Activated naive CD4-positive, alpha-beta T cell treated with anti-CD3 and anti-CD28 coated beads for 36 hours (primary cell): ENCODE measurements around the gene DENND4A. TPM values are rescaled to one million over a fixed set of nuclear protein-coding genes. Genes with fewer than 3 reads are reported as not detected.

Experiments used
- CTCF ChIA-PET: fragments of 350-600 bp; sonication (Branson Sonifier 250); formaldehyde crosslinking; loops from one replicate; lab custom pipeline; 2021; ENCODE audit warnings: antibody characterized with exemption; lab: Charles Lee
- DNase-seq: peaks from one replicate; pipeline ENCODE4 v3.0.0-alpha.2; 2020
- H3K27ac Mint-ChIP-seq: one replicate; pipeline ENCODE4 v1.8.0; 2021; ENCODE audit warnings: mild to moderate bottlenecking, mixed read lengths
- H3K27me3 Mint-ChIP-seq: one replicate; pipeline ENCODE4 v1.8.0; 2021; ENCODE audit warnings: low read depth, mixed read lengths
- H3K36me3 Mint-ChIP-seq: one replicate; pipeline ENCODE4 v1.8.0; 2021; ENCODE audit warnings: low read depth, mixed read lengths
- H3K4me1 Mint-ChIP-seq: one replicate; pipeline ENCODE4 v1.8.0; 2021; ENCODE audit warnings: low read depth, mixed read lengths
- H3K4me3 Mint-ChIP-seq: one replicate; pipeline ENCODE4 v1.8.0; 2021; ENCODE audit warnings: mild to moderate bottlenecking, moderate library complexity, mixed read lengths
- H3K9me3 Mint-ChIP-seq: one replicate; pipeline ENCODE4 v1.8.0; 2021; ENCODE audit warnings: mixed read lengths
- intact Hi-C: fragments of 100-400 bp; cut with micrococcal nuclease; formaldehyde crosslinking; loops from one replicate; pipeline ENCODE4 v1.15.1; 2023
- total RNA-seq, 2 experiments: library from RNA; stranded (reverse); gene quantifications; one replicate each; pipeline ENCODE4 v1.2.3, GENCODE V29; 2021

Gene DENND4A
- total RNA-seq, 2 experiments from 2014 or later, result 23.9 to 24.9 TPM

GRCh38 chr15:65634356-65634755 lies 157.7 kb downstream of the DENND4A start:
- H3K4me1 Mint-ChIP-seq, result peaks cover 13% of the 10 kb centered on the region
- H3K36me3 Mint-ChIP-seq, result no peaks in the 10 kb centered on the region
- no peak overlapping the region for H3K27ac Mint-ChIP-seq
- CTCF ChIA-PET, result interaction anchor here (0.6 to 0.8 kb wide), 2 partner anchors 228 to 488 kb away, joined by 3 to 8 read pairs; no protein-coding TSS in a partner anchor
- no peaks in the 10 kb centered on the region for H3K27me3 Mint-ChIP-seq
- no peak for DNase-seq
- no peaks in the 10 kb centered on the region for H3K9me3 Mint-ChIP-seq
- H3K4me3 Mint-ChIP-seq, result no peak overlapping the region
- intact Hi-C loops, result no loop called here

GRCh38 chr15:65633752-65634151 lies 158.3 kb downstream of the DENND4A start:
- Mint-ChIP-seq H3K9me3 (no peaks in the 10 kb centered on the region), H3K4me1 (peaks cover 10% of the 10 kb centered on the region), H3K36me3 (no peaks in the 10 kb centered on the region), H3K27me3 (no peaks in the 10 kb centered on the region), H3K27ac (no peak overlapping the region), H3K4me3 (no peak overlapping the region)
- CTCF ChIA-PET, result no interaction called here
- DNase-seq, result no peak
- intact Hi-C loops, result no loop called here

DNA sequence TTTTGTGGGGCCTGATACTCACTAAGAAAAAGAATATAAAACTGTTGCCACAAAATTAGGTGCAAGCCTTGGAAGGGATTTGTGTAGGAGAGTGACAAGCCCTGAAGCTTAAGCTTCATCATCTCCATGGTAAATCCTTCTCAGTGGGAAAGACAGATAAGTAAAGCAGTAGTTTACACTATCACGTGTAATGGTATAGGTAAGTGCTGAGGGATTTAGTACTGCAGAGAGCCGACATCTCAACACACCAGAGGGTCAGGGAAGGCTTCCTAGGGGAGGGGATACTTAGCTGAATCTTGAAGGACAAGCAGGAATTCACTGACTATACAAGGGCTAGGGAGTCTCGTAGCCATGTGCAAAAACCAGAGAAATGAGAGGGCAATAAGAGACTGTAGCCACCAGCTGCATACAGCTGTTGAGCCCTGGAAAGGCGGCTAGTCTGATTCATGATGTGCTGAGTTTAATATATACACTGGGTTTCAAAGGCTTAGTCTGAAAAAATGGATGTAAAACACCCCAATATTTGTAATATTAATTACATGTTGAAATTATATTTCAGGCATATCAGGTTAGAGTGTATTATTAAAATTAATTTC lies 159.2 kb downstream of the DENND4A start:
- Mint-ChIP-seq H3K27ac (no peak overlapping the region), H3K4me1 (peaks cover 5% of the 10 kb centered on the region), H3K27me3 (no peaks in the 10 kb centered on the region), H3K36me3 (no peaks in the 10 kb centered on the region), H3K4me3 (no peak overlapping the region), H3K9me3 (no peaks in the 10 kb centered on the region)
- intact Hi-C loops, result no loop called here
- CTCF ChIA-PET, result interaction anchor here (0.6 to 1.8 kb wide), 2 partner anchors 224 to 654 kb away, joined by 3 to 5 read pairs; no protein-coding TSS in a partner anchor
- no peak for DNase-seq

DNA sequence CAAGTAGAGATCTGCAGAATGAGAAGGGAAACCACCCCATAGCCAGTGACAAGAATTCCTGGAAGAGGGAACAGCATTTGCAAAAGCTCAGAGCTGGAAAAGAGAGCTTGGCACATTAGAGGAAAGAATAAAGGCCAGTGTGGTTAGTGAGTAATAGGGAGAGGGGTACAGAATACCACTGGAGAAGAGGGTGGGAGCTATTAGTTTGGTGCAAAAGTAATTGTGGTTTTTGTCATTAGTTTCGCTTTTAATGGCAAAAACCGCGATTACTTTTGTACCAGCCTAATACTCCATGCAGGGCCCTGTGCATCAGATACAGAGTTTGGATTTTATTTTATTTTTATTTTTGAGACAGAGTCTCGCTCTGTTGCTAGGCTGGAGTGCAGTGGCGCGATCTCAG lies 160.6 kb downstream of the DENND4A start:
- Mint-ChIP-seq H3K27me3 (no peaks in the 10 kb centered on the region), H3K4me1 (peaks cover 5% of the 10 kb centered on the region)
- CTCF ChIA-PET, result interaction anchor here (0.6 to 1.8 kb wide), 4 partner anchors 16 to 225 kb away, joined by 3 to 5 read pairs (median 4); no protein-coding TSS in a partner anchor

GRCh38 chr15:65630760-65631159 lies 161.3 kb downstream of the DENND4A start:
- intact Hi-C loops, result no loop called here

More for the DNA sequence above, 160.6 kb downstream of the DENND4A start:
- Mint-ChIP-seq H3K4me3 (no peak overlapping the region), H3K27ac (no peak overlapping the region), H3K9me3 (no peaks in the 10 kb centered on the region), H3K36me3 (peaks cover 1% of the 10 kb centered on the region)
- no peak for DNase-seq
- intact Hi-C loops, result no loop called here

DNA sequence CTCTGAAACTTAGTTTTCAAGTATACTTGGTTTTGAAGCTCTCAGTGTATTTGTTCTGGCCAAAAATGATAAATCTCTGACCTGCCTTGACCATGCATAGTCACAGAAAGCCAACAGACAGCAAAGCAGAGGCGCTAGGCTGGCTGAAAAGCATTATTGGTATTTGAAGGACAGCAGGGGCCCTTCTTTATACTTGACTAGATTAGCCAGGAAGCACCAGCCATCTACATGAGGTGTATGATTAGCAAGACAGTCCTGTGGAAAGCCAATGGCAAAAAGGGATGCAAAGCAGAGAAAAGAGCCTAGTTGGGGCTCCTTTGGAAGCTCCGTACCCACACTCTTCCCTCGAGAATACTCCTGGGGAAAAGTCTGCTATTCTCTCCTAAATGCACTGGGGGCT lies 162.5 kb downstream of the DENND4A start:
- H3K27me3 Mint-ChIP-seq, result no peaks in the 10 kb centered on the region
- H3K4me1 Mint-ChIP-seq, result peaks cover 5% of the 10 kb centered on the region
- intact Hi-C loops, result no loop called here
- no peak overlapping the region for H3K4me3 Mint-ChIP-seq
- H3K36me3 Mint-ChIP-seq, result peaks cover 1% of the 10 kb centered on the region
- DNase-seq, result no peak
- no peak overlapping the region for H3K27ac Mint-ChIP-seq
- CTCF ChIA-PET, result interaction anchor here (1.0 to 1.3 kb wide), 2 partner anchors 9 to 228 kb away, joined by 3 to 6 read pairs; no protein-coding TSS in a partner anchor
- H3K9me3 Mint-ChIP-seq, result no peaks in the 10 kb centered on the region

More at GRCh38 chr15:65630760-65631159, 161.3 kb downstream of the DENND4A start:
- DNase-seq, result no peak
- H3K36me3 Mint-ChIP-seq, result peaks cover 1% of the 10 kb centered on the region
- no peak overlapping the region for H3K27ac Mint-ChIP-seq
- H3K4me3 Mint-ChIP-seq, result no peak overlapping the region
- no peaks in the 10 kb centered on the region for H3K9me3 Mint-ChIP-seq
- no peaks in the 10 kb centered on the region for H3K27me3 Mint-ChIP-seq
- CTCF ChIA-PET, result interaction anchor here (0.6 to 0.7 kb wide), 2 partner anchors 19 to 114 kb away, joined by 3 read pairs; no protein-coding TSS in a partner anchor
- H3K4me1 Mint-ChIP-seq, result peaks cover 5% of the 10 kb centered on the region

DNA sequence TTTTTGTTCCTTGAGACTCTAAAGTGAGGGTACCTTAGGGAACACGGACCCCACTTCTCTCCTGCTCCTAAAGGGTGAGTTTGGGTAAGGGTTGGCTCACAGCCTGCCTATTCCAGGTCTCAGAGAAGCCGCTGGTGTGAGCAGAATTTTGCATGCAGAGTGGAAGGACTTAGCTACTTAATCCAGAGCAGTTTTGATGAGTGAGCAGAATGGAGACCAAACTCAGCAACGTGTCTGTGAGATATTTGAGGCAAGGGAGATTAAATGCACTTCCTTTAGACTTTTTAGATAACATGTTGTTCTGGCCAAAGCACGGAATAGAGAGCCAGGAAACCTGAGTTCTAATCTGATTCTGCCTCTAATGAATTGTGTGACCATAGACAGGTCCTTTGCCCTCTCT lies 165.2 kb downstream of the DENND4A start:
- intact Hi-C loops, result no loop called here
- no peak for DNase-seq
- Mint-ChIP-seq H3K9me3 (no peaks in the 10 kb centered on the region), H3K4me1 (peaks cover 3% of the 10 kb centered on the region), H3K27ac (no peak overlapping the region), H3K27me3 (no peaks in the 10 kb centered on the region), H3K4me3 (no peak overlapping the region), H3K36me3 (peaks cover 3% of the 10 kb centered on the region)
- CTCF ChIA-PET, result no interaction called here

GRCh38 chr15:65623103-65623502 lies 169.0 kb downstream of the DENND4A start:
- Mint-ChIP-seq H3K9me3 (no peaks in the 10 kb centered on the region), H3K36me3 (peaks cover 3% of the 10 kb centered on the region), H3K4me1 (no peaks in the 10 kb centered on the region), H3K27ac (no peak overlapping the region), H3K4me3 (no peak overlapping the region), H3K27me3 (no peaks in the 10 kb centered on the region)
- intact Hi-C loops, result no loop called here
- CTCF ChIA-PET, result no interaction called here
- no peak for DNase-seq

DNA sequence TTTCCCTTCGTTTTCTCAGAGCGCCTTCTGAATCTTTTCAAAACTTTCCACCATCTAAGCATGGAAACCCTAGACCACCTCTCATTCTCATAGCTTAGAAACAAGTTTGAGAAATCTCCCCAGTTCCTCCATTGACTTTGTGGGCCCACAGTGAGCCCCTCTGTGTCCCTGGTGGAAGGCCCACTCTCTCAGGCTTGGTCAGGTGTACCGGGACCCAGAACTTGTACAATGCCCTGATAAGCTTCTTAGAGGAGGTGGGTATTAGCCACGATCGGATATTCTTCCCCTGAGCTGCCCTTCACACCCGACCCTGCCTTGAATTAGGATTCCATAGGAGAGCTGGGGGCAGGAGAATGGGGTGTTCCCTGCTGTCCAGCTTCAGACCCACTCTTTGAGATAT lies 170.5 kb downstream of the DENND4A start, which contains the start of gene SLC24A1:
Gene SLC24A1, plus strand, starts transcription at position 301 of the 400 bp plus-strand sequence. CDS start 2,143 bp downstream, outside the sequence.
- DNase-seq, result no peak
- Mint-ChIP-seq H3K36me3 (peaks cover 2% of the 10 kb centered on the region), H3K4me3 (no peak within 1 kb of the TSS), H3K27me3 (no peaks in the 10 kb centered on the region), H3K4me1 (no peaks in the 10 kb centered on the region), H3K9me3 (no peaks in the 10 kb centered on the region), H3K27ac (no peak within 1 kb of the TSS)
- intact Hi-C loops, result no loop called here
- CTCF ChIA-PET, result interaction anchor here (0.8 kb wide), 2 partner anchors 10 to 16 kb away, joined by 3 to 4 read pairs; no protein-coding TSS in a partner anchor

GRCh38 chr15:65620833-65621232 lies 171.3 kb downstream of the DENND4A start:
- H3K27me3 Mint-ChIP-seq, result no peaks in the 10 kb centered on the region
- peaks cover 4% of the 10 kb centered on the region for H3K36me3 Mint-ChIP-seq
- no peak overlapping the region for H3K27ac Mint-ChIP-seq
- no peaks in the 10 kb centered on the region for H3K4me1 Mint-ChIP-seq
- CTCF ChIA-PET, result no interaction called here
- H3K9me3 Mint-ChIP-seq, result no peaks in the 10 kb centered on the region
- no peak for DNase-seq
- H3K4me3 Mint-ChIP-seq, result no peak overlapping the region
- intact Hi-C loops, result no loop called here

DNA sequence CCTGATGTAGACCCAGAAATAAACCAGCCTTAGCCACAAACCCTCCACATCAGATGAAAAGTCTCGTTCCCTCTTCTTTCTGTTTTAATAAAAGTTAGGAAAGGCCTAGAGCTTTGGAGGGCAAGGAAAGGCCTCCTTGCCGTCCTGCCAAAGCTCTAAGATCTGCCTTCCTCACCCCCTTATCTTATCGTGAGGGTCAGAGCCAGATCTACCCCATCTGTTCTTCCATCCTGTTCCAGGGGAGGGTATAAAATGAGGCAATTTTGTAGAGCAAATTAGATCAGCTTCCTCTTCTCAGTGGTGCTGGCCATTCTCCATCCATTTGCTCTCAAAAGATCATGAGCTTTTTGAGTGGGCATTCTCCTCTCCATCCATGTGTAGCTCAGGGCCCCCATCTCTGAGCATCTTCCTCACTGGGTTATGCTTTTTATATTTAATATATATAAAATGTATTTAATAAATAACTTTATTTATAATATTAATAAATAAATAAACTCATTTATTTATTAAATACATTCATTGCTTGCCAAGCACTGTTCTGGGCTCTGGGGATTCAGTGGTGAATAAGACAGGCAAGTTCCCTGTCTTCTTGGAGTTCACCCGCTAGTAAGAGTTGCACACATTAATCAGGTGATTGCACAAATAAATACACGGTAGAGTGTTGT lies 172.3 kb downstream of the DENND4A start:
- H3K4me1 Mint-ChIP-seq, result no peaks in the 10 kb centered on the region
- H3K9me3 Mint-ChIP-seq, result no peaks in the 10 kb centered on the region
- no peak overlapping the region for H3K4me3 Mint-ChIP-seq
- H3K27ac Mint-ChIP-seq, result no peak overlapping the region
- no peaks in the 10 kb centered on the region for H3K27me3 Mint-ChIP-seq
- DNase-seq, result no peak
- intact Hi-C loops, result loop anchor here (10.0 kb wide), 1 partner anchor 575 kb away; no protein-coding TSS in a partner anchor
- CTCF ChIA-PET, result interaction anchor here (0.9 kb wide), 1 partner anchor 18 kb away, joined by 3 read pairs; no protein-coding TSS in a partner anchor
- H3K36me3 Mint-ChIP-seq, result peaks cover 4% of the 10 kb centered on the region

DNA sequence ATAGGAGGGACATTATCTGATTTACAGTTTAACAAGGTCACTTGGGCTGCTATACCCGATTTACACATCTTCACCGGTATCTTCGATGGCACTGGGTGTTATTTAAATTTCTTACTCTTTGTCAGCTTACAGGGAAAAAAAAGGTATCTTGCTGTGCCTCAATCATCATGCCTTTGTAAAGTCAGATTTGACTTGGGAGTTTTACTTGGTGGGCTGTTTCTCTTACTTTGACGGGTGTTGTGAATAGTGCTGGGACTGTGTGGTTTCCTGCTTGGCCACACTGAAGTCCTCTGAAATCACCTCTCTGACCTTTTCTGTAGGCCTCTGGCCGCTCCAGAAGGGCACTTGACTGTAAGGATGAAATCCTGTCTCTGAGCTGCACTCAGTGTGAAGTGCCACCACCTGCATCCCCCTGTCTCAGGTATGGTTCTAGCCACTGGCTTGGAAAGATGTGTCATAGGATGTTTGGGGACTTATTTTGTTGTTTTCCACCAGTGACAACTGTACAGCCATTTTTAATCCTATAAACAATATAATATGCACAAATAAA lies 173.5 kb downstream of the DENND4A start:
- Mint-ChIP-seq H3K27ac (no peak overlapping the region), H3K4me1 (no peaks in the 10 kb centered on the region), H3K4me3 (no peak overlapping the region), H3K9me3 (no peaks in the 10 kb centered on the region), H3K27me3 (no peaks in the 10 kb centered on the region), H3K36me3 (peaks cover 2% of the 10 kb centered on the region)
- CTCF ChIA-PET, result interaction anchor here (0.6 kb wide), 1 partner anchor 632 kb away, joined by 3 read pairs; no protein-coding TSS in a partner anchor
- no peak for DNase-seq
- intact Hi-C loops, result loop anchor here (10.0 kb wide), 1 partner anchor 576 kb away; no protein-coding TSS in a partner anchor
